H9 (cell line): ENCODE results near the gene TMEM117. TPM values are rescaled to one million over a fixed set of nuclear protein-coding genes. Genes with fewer than 3 reads are reported as not detected.

Source experiments
- DNase-seq: peaks from one replicate; pipeline ENCODE4 v3.0.0-alpha.2; 2017
- H2AFZ ChIP-seq: one replicate; pipeline ENCODE4 v1.6.1; 2013; ENCODE audit warnings: mild to moderate bottlenecking, low read length, control low read depth, moderate library complexity
- H2AK5ac ChIP-seq: 2 replicates; pipeline ENCODE4 v1.6.1; 2013; ENCODE audit warnings: low read length, control low read depth, mixed read lengths; ENCODE audit not compliant: insufficient read length
- H2BK120ac ChIP-seq: one replicate; pipeline ENCODE4 v1.6.1; 2013; ENCODE audit warnings: low read depth, mild to moderate bottlenecking, low read length, control low read depth, inconsistent platforms; ENCODE audit not compliant: poor library complexity, severe bottlenecking
- H2BK12ac ChIP-seq: 2 replicates; pipeline ENCODE4 v1.6.1; 2013; ENCODE audit warnings: low read length, control low read depth, mixed read lengths, low read depth; ENCODE audit not compliant: insufficient read length
- H2BK15ac ChIP-seq: 2 replicates; pipeline ENCODE4 v1.6.1; 2013; ENCODE audit warnings: low read depth, low read length, control low read depth
- H2BK20ac ChIP-seq: one replicate; pipeline ENCODE4 v1.6.1; 2013; ENCODE audit warnings: low read depth, mild to moderate bottlenecking, low read length, control low read depth, inconsistent platforms; ENCODE audit not compliant: poor library complexity, severe bottlenecking
- H2BK5ac ChIP-seq: 2 replicates; pipeline ENCODE4 v1.6.1; 2013; ENCODE audit warnings: low read length, control low read depth, mixed read lengths; ENCODE audit not compliant: insufficient read length
- H3K14ac ChIP-seq: 2 replicates; pipeline ENCODE4 v1.6.1; 2013; ENCODE audit warnings: low read length, control low read depth; ENCODE audit not compliant: insufficient read depth
- H3K18ac ChIP-seq: 2 replicates; pipeline ENCODE4 v1.6.1; 2013; ENCODE audit warnings: low read depth, mild to moderate bottlenecking, mixed read lengths, low read length, control low read depth; ENCODE audit not compliant: insufficient read length
- H3K23ac ChIP-seq: 2 replicates; pipeline ENCODE4 v1.6.1; 2013; ENCODE audit warnings: low read length, control low read depth, mixed read lengths, low read depth; ENCODE audit not compliant: insufficient read length
- H3K23me2 ChIP-seq: 2 replicates; pipeline ENCODE4 v1.6.1; 2013; ENCODE audit warnings: low read depth, mild to moderate bottlenecking, mixed read lengths, low read length, control low read depth; ENCODE audit not compliant: insufficient read length, poor library complexity, severe bottlenecking
- H3K27ac ChIP-seq: 2 replicates; pipeline ENCODE4 v1.5.1; 2013; ENCODE audit warnings: low read length, control low read depth, mixed read lengths, low read depth; ENCODE audit not compliant: insufficient read length
- H3K27me3 ChIP-seq: 2 replicates; pipeline ENCODE4 v1.6.1; 2013; ENCODE audit warnings: low read length, control low read depth, inconsistent platforms; ENCODE audit not compliant: insufficient read depth
- H3K4ac ChIP-seq: 2 replicates; pipeline ENCODE4 v1.6.1; 2013; ENCODE audit warnings: low read depth, mild to moderate bottlenecking, control low read depth, inconsistent platforms, low read length, moderate library complexity
- H3K4me1 ChIP-seq: 2 replicates; pipeline ENCODE4 v1.6.1; 2013; ENCODE audit warnings: low read length, control low read depth, inconsistent platforms; ENCODE audit not compliant: insufficient read depth
- H3K4me2 ChIP-seq: 2 replicates; pipeline ENCODE4 v1.6.1; 2013; ENCODE audit warnings: low read length, control low read depth, mixed read lengths; ENCODE audit not compliant: insufficient read length, insufficient read depth
- H3K56ac ChIP-seq: 2 replicates; pipeline ENCODE4 v1.6.1; 2013; ENCODE audit warnings: low read depth, mild to moderate bottlenecking, mixed read lengths, low read length, control low read depth; ENCODE audit not compliant: insufficient read length
- H3K79me1 ChIP-seq: 2 replicates; pipeline ENCODE4 v1.6.1; 2013; ENCODE audit warnings: low read depth, mild to moderate bottlenecking, moderate library complexity, low read length, control low read depth, inconsistent platforms; ENCODE audit not compliant: insufficient read depth, poor library complexity, severe bottlenecking
- H3K79me2 ChIP-seq: 2 replicates; pipeline ENCODE4 v1.6.1; 2013; ENCODE audit warnings: low read length, control low read depth, inconsistent platforms; ENCODE audit not compliant: insufficient read depth
- H3K9ac ChIP-seq: 2 replicates; pipeline ENCODE4 v1.6.1; 2013; ENCODE audit warnings: low read length, control low read depth, mixed read lengths; ENCODE audit not compliant: insufficient read length; ENCODE audit errors: extremely low read depth
- H3K9me3 ChIP-seq: one replicate; pipeline ENCODE4 v1.6.1; 2013; ENCODE audit warnings: low read depth, low read length, inconsistent platforms; ENCODE audit not compliant: control insufficient read depth
- H3T11ph ChIP-seq: one replicate; pipeline ENCODE4 v1.6.1; 2013; ENCODE audit warnings: mild to moderate bottlenecking, low read length, control low read depth, inconsistent platforms
- H4K20me1 ChIP-seq: one replicate; pipeline ENCODE4 v1.6.1; 2013; ENCODE audit not compliant: control insufficient read depth, insufficient read length, insufficient read depth
- H4K5ac ChIP-seq: 2 replicates; pipeline ENCODE4 v1.6.1; 2013; ENCODE audit warnings: low read depth, mild to moderate bottlenecking, mixed read lengths, low read length, control low read depth; ENCODE audit not compliant: insufficient read length
- H4K8ac ChIP-seq: replicated peaks from 2 replicates; pipeline ENCODE4 v1.6.1; 2013; ENCODE audit warnings: low read length, control low read depth, mixed read lengths, low read depth; ENCODE audit not compliant: insufficient read length
- H4K91ac ChIP-seq: 2 replicates; pipeline ENCODE4 v1.6.1; 2013; ENCODE audit warnings: low read depth, mild to moderate bottlenecking, moderate library complexity, mixed read lengths, low read length, control low read depth; ENCODE audit not compliant: insufficient read length
- H3K27ac Mint-ChIP-seq, 3 experiments: 2 replicates in 2 of 3; 3 replicates in 1 of 3; pipeline ENCODE4 v1.8.0; 2020 to 2021; ENCODE audit warnings: mixed read lengths in 3 of 3, mild to moderate bottlenecking in 1 of 3, moderate library complexity in 1 of 3
- H3K27me3 Mint-ChIP-seq: 2 replicates; pipeline ENCODE4 v1.8.0; 2021; ENCODE audit warnings: low read depth, mild to moderate bottlenecking, moderate library complexity, mixed read lengths
- H3K36me3 Mint-ChIP-seq, 3 experiments: 2 replicates in 2 of 3; 3 replicates in 1 of 3; pipeline ENCODE4 v1.8.0; 2020 to 2021; ENCODE audit warnings: low read depth in 3 of 3, mixed read lengths in 3 of 3; ENCODE audit not compliant: insufficient read depth in 1 of 3
- H3K4me1 Mint-ChIP-seq, 2 experiments: 2 replicates each; pipeline ENCODE4 v1.8.0; 2020; ENCODE audit warnings: mixed read lengths in 2 of 2
- H3K4me3 Mint-ChIP-seq, 2 experiments: 2 replicates in 1 of 2; 3 replicates in 1 of 2; pipeline ENCODE4 v1.8.0; 2020 to 2021; ENCODE audit warnings: mild to moderate bottlenecking in 2 of 2, mixed read lengths in 2 of 2, moderate library complexity in 1 of 2
- H3K9me3 Mint-ChIP-seq, 2 experiments: 2 replicates in 1 of 2; 3 replicates in 1 of 2; pipeline ENCODE4 v1.8.0; 2020; ENCODE audit warnings: mild to moderate bottlenecking in 2 of 2, mixed read lengths in 2 of 2, moderate library complexity in 1 of 2
- WGBS: extraction: QIAGEN DNeasy Blood & Tissue Kit; methylation state at CpG from one replicate; pipeline ENCODE4 v1.1.7; 2013; ENCODE audit warnings: missing lambda C conversion rate, low lambda C conversion rate, mixed read lengths; ENCODE audit not compliant: insufficient read length; ENCODE audit errors: extremely low coverage; 5-methylcytosine and 5-hydroxymethylcytosine counted together
- total RNA-seq: library from RNA; stranded (reverse); gene quantifications from 2 replicates; pipeline ENCODE4 v1.2.1, GENCODE V29; 2021
- TF ChIP-seq, protein P1 (sequence below): fragments of 200-600 bp; sonication (generic); conservative IDR thresholded peaks from 3 replicates; pipeline ENCODE4 v1.8.0; 2021; ENCODE audit warnings: antibody characterized with exemption, mild to moderate bottlenecking

The TMEM117 gene
- total RNA-seq, 1 experiment from 2014 or later: 1.7 TPM

DNA sequence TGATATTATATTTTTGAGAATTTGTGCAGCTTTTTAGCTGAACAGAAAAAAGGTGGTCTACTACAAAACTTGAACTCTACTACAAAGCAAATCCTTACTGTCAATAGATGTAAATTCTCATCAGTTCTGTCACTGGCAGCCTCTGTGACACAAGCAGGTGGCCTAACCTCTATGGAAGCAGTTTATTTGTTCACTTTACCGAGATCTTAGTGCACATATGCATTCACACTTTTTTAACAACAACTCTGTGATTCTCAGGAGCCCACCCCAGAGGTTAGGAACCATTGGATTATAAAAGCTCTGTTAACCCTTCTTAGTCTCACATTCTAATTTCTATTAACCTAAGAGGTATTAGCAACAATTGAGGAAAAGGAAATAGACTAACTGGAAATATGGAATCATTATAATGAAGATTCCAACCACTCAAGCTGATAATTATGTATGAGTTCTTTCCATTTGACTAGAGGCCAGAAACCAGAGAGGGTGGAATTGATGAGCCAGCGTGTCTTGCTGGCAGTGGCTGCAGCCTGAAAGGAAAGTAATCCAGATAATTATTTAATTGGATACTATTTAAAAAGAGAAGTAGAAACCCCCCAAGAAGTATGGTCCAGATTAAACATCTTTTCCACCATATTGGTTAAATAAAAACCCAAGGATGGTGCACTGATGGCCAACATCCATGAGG lies 451.1 kb downstream of the TMEM117 start:
- no peak overlapping the region for H2AFZ ChIP-seq
- no peak overlapping the region for H3K4me2 ChIP-seq
- no peak overlapping the region for H3K23ac ChIP-seq
- H2BK12ac ChIP-seq: no peak overlapping the region
- no peaks in the 10 kb centered on the region for H3K27me3 Mint-ChIP-seq
- H2BK120ac ChIP-seq: no peak overlapping the region
- no peak overlapping the region for H3K4ac ChIP-seq
- H3K9me3 ChIP-seq: no peaks in the 10 kb centered on the region
- DNase-seq: no peak
- H4K20me1 ChIP-seq: no peaks in the 10 kb centered on the region
- H3K4me1 ChIP-seq: no peaks in the 10 kb centered on the region
- no peak overlapping the region for H3K56ac ChIP-seq
- no peak overlapping the region for H2AK5ac ChIP-seq
- no peaks in the 10 kb centered on the region for H3K4me1 Mint-ChIP-seq
- peaks cover 0 to 4% of the 10 kb centered on the region in 2 experiments; a peak in 2 of 5 replicates for H3K9me3 Mint-ChIP-seq
- H2BK20ac ChIP-seq: no peak overlapping the region
- H3K18ac ChIP-seq: no peak overlapping the region
- no peak overlapping the region for H4K91ac ChIP-seq
- no peak overlapping the region for H3T11ph ChIP-seq
- H2BK15ac ChIP-seq: no peak overlapping the region
- no peaks in the 10 kb centered on the region for H3K23me2 ChIP-seq
- H3K79me1 ChIP-seq: no peaks in the 10 kb centered on the region
- H4K5ac ChIP-seq: no peak overlapping the region
- no peaks in the 10 kb centered on the region for H3K27me3 ChIP-seq
- H3K27ac ChIP-seq: no peak overlapping the region
- no peaks in the 10 kb centered on the region for H3K36me3 Mint-ChIP-seq
- no peak overlapping the region for H3K14ac ChIP-seq
- H3K79me2 ChIP-seq: no peaks in the 10 kb centered on the region
- no peak overlapping the region for H3K9ac ChIP-seq
- TF ChIP-seq, protein P1, sequence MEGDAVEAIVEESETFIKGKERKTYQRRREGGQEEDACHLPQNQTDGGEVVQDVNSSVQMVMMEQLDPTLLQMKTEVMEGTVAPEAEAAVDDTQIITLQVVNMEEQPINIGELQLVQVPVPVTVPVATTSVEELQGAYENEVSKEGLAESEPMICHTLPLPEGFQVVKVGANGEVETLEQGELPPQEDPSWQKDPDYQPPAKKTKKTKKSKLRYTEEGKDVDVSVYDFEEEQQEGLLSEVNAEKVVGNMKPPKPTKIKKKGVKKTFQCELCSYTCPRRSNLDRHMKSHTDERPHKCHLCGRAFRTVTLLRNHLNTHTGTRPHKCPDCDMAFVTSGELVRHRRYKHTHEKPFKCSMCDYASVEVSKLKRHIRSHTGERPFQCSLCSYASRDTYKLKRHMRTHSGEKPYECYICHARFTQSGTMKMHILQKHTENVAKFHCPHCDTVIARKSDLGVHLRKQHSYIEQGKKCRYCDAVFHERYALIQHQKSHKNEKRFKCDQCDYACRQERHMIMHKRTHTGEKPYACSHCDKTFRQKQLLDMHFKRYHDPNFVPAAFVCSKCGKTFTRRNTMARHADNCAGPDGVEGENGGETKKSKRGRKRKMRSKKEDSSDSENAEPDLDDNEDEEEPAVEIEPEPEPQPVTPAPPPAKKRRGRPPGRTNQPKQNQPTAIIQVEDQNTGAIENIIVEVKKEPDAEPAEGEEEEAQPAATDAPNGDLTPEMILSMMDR: no peak
- H3K4me3 Mint-ChIP-seq: no peak overlapping the region
- H3K27ac Mint-ChIP-seq: no peak overlapping the region
- H4K8ac ChIP-seq: no peak overlapping the region
- WGBS: no CpG with 5 or more reads among the region's 2 CpGs
- no peak overlapping the region for H2BK5ac ChIP-seq
